HG02981 (cell line): ENCODE measurements around the gene NUDT1.

ENCODE experiments used
- ATAC-seq: cut with Tn5 transposase; IDR thresholded peaks from one replicate; pipeline ENCODE4 v1.9.1; 2021; ENCODE audit warnings: mild to moderate bottlenecking, moderate library complexity; ENCODE audit not compliant: unreplicated experiment

NUDT1 gene

DNA sequence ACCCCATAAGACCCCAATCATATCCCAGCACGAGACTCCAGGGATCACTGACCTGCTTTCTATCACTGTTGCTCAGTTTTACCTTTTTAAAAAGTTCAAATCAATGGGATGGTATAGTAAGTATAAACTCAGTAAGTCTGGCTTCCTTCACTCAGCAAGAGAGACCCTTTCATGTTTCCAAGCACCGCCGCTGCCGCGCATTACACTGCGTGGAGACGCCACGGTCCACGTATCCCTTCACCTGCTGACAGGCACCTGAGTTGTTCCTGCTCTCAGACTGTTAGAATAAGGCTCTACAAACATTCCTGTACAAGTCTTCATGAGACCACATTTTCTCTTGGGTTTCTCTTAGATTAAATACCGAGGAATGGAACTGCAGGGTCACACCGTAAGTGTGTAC is 37.6 kb upstream of the NUDT1 start:
- ATAC-seq = no peak

DNA sequence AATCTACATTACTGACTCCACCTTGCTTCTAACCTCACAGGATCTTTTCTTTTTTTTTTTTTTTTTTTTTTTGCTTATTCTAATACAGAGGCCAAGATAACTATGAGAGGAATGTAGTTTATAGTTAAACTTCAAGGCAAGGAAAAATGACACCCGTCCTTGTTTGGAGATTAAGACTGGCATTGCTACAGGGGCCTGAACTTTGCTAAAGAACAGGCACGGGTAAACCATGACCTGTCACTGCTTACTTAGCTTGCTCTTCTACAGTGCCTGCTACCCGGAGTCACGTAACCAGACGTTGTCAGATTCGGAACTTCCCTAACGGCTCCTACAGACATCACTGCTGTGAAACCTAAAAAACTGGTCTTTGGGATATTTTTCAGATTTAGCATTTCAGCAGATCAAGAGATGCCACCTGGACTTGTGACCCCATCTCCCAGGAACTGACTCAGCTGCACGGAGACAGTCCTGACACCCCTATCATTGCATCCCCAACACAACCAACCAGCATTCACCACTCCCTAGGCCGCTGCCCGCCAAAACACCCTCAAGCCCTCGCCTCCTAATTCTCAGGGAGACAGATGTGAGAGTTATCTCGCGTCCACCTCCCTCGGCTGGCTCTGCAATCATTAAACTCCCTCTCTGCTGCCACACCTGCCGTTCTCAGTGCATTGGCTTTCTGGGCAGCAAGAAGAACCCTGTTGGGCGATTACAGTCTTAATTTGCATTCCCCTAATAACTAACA is 36.8 kb upstream of the NUDT1 start:
- no peak for ATAC-seq

DNA sequence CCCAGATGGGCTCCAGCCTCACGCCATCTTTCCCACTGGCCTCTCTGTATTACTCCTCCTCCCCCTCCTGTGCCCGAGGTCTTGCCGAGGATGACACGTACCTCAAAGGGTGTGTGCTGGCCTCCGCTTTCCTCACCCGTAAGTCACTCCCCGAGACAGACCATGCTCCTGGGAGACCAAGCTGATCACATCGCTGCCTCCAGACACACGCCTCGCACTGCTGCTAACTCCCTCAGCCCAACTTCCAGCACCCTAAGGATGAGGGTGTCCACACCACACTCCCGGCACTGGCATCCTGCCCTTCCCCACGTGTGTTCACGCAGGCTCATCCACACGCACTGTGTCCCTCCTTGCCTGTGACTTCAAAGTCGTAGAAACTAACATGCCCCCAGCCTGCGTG is 33.3 kb upstream of the NUDT1 start:
- ATAC-seq = no peak

DNA sequence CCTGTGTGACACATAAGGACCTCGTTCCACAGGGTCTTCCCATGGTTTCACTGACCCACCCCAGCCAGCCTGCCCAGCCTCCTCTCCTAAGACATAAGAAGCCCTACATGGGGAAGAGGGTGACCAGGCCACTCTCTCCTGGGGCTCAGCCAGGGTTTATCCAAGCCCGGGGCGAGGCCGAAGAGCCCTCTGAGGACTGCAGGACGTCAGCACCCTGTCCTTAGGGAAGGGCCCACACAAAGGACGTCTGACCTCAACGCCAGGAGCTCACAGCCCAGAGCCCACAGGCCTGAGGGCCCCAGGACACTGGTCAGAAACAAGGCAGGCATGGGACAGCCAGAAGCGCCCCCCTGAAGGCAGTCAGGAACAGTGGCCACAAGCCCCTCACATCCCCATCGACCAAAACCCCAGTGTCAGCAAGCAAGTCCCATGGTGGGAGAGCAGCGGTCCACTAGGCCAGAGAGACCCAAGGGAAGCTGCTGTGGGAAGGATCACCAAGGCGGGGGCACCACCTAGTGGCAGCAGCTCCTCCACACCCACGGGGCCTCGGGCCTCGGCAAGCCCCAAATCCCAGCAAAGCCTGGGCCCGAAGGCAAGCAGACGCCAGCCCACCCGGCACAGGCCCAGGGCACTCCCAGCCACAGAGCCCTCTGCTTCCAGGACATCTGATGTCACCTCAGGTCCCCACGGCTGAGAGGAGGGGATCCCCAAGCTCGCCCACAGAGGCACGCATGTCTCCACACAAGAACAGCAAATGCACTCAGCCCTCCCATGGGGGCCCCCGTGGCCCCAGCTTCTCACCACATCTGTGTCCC is 32.7 kb upstream of the NUDT1 start:
- ATAC-seq = peak; percentile 54

DNA sequence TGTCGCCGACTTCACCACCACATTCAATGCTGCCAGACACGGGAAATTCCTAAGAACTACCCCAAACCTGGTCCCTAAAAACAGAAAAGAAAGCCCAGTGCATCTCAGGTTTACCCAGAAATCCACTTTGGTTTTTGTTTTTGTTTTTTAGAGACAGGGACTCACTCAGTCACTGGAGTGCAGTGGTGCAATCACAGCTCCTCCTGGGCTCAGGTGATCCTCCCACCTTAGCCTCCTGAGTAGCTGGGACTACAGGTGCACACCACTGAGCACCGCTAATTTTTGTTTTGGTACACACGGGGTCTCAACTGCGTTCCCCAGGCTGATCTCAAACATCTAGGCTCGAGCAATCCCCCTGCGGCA is 32.1 kb upstream of the NUDT1 start:
- ATAC-seq = no peak

DNA sequence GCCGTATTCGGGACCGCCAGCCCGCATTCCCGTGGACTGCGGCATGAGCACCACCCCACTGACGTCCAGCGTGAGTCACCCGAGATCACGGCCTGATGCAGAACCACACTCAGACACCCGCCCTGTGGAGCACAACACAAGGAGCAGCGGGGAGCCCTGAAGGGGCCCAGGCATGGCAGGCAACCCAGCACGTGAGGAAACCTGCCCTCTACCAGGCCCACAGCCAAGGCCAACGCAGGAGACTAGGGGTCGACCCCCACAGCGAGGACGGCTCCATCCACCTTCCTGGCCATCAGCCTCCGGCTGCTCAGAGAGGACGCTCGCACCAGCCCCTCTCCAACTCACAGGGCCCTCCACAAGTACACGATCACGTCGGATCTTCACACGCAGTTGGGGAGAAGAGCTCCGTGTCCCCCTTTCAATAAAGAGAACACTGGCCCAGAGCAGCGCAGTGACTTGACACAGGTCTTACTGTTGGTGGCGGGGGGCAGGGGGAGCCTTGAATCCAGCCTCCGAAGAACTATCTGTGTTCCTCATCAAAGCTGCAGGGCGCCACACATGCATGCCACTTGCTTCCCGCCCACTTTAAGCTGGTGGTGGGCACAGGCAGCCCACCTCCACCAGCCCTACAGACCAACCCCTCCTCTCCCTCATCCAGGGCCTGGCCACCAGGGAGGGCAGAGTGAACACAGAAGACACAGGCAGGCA is 31.3 kb upstream of the NUDT1 start:
- ATAC-seq = no peak

DNA sequence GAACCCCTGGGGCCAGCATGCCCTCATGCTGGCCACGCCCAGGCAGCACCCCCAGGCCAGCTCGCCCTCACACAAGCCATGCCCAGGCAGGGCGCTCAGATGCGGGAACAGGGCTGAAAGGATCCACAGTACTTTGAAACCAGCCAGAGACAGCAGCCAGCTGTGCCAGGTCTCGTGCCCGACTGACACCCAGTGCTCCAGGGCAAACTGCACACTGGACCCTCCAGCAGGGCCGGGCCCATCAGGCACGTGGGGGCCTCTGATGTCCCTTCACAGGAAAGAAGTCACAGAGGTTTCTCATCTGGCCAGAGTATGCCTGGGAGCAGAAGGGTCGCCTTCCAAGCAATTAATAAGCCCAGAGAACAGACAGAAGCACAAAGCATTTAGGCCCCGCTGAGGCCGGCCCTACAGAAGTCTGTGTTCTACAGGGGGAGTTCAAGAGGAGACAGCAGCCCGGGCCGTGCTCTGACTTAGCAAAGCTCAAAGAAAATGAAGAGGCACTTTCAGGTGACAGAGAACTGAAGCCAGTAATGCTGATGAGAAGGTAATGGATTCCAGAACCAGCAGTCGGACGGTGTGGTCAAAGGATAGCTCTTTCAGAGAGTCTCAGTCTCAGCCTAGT is 30.7 kb upstream of the NUDT1 start:
- no peak for ATAC-seq

DNA sequence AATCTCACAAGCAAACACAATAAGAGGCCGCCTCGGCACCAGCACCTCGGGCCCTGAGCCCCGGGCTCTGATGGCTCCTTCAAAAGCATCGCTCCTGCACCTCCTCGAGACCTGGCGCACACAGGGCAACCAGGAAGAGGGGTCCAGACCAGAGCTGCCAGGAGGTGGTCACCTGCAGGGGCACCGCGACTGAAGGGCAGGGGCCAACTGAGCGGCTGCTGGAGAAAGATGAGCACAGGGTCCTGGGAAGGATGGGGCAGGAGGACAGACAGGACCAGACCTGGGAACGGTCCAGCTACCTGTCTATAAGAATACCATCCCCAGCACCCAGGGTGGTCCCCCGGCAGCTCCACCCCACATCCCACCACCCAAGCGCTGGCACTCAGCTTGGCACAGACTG is 30.1 kb upstream of the NUDT1 start:
- no peak for ATAC-seq

DNA sequence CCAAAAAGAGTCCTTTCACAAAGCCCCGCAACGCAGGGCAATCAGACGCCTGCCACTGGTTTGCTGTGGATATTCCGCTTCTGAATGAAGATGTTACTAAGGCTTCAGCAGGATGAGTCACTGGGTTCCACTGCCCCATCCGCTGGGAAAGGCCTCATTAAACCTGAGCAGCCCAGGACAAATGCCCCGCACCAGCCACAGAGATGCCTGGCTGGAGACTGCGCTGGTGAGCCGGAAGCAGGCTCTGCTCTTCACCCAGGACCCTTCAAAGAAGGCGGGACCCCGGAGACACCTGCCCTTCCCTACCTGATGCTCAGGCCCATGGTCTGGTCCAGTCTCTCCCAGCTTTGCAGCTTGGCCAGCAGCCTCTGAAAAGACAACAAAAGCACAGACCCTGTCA is 29.1 kb upstream of the NUDT1 start:
- no peak for ATAC-seq

DNA sequence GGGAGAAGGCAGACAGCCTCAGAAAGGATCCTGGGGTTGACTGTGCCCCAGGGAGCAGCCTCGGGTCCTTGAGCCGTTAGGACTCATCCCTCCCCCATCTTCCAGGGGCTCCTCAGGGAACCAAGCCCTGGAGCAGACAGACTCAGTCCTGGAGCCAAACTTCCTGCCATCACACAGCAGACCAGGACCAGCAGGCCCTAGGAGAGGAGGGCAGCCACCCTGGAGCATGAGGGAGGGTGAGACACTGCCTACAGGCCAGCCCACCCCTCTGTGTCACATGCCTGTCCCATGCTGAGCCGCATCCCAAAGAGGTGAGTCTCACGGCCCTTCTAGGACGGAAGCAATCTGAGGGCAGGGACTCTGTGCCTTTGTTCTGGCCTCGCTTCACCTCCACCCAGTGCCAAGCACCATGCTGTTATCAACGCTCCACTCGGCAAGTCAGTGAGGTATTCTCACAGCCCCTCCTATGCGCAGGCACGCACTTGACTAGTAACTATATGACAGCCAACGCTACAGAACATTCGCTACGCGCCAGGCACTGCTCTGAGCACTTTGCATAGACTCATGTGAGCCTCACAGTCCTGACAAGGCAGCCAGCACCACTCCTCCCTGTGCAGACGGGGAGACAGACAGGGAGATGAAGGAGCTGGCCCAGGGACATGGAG is 28.3 kb upstream of the NUDT1 start:
- no peak for ATAC-seq

DNA sequence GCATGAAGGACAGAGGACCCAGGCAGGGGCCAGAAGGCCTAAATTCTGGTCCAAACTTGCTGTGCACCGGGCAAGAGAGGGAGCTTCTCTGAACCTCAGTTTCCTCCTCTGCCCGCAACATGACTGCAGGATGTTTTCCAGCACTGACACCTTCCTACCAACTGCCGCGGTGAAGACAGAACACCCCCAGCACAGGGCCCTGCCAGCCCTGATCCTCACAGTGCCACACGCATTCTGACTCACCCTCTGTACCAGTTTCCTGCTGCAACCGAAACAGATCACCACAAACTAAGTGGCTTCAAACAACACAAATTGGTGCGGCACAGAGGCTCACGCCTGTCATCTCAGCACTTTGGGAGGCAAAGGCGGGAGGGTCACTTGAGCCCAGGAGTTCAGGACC is 27.4 kb upstream of the NUDT1 start:
- ATAC-seq = no peak

DNA sequence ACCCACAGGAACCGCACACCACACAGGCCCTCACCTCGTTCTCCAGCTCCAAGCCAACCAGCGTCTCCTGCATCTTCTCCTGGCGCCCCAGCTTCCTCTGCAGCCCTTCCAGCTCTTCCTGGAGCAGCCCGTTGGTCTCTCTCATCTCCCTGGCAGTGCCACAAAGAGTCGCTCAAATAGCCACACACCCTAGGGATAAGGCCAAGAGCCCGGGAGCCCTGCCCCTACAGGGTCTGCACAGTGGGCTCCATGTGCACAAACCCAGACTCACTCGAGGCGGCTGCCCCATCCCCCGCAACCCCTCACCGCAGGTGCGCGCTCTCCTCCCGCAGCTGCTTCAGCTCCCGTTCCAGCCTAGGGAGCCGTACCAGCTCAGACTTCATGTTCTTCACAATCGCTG is 26.2 kb upstream of the NUDT1 start:
- ATAC-seq = no peak

DNA sequence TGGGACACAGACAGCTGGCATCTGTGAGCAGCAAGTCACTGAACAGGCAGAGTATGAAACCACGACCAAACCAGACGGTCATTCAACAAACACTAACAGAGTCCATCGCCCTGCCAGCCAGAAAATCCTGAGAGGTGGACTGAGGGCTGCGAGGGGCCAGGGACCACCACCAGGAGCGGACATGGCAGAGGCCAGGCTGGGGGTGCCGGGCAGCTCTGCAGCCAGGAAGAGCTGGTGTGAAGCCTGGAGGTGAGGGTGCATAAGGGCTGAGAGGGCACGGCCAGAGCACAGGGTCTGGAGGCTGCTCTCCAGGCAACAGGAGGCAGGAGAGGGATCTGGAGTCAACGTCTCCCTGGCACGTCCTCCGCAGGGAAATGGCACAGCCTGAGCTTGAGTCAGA is 24.8 kb upstream of the NUDT1 start:
- no peak for ATAC-seq

DNA sequence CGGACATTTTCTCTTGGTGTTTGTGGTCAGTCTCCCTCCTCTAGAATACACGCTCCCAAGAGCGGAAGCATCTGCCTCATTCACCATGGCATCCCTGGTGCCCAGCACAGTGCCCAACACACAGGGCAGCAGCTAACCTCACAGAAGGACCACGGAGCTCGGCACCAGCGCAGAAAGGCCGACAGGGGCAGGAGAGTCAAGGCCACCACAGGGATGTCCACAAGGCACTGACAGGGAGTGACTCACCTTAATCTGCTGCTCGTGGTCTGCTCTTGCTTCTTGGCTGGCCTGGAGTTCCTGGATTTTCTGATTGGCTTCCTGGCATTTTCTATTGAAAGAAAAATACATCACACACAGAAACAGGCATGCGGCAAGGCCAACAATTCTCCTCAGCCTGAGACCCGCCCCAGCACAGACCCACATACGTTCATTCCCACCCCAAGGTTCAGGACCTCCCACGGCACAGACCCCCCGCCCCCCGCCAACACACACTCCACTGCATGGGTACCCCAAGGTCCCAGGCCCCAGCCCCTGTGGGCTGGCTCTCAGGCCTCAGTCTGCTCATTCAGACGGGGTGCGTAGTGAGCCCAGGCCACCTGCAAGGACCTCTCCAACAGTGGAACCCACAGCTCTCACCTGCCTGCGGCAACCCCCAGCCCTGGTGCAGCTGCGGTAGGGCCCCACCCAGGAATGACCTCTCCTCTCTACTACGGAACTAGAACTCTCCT is 24.1 kb upstream of the NUDT1 start:
- no peak for ATAC-seq

DNA sequence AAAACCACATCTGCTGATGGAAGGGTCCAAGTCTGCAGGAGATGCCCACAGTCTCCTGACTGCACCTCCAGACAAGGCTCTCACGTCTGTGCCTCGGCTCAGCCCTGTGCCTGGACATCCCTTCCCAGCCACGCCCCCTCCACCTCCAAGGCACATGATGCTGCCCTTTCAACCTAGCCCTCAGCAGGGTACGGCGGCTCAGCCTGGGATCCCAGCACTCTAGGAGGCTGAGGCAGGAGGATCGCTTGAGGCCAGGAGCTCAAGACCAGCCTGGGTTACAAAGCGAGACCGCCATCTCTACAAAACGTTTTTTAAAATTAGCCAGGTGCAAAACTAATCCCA is 23.6 kb upstream of the NUDT1 start:
- no peak for ATAC-seq

DNA sequence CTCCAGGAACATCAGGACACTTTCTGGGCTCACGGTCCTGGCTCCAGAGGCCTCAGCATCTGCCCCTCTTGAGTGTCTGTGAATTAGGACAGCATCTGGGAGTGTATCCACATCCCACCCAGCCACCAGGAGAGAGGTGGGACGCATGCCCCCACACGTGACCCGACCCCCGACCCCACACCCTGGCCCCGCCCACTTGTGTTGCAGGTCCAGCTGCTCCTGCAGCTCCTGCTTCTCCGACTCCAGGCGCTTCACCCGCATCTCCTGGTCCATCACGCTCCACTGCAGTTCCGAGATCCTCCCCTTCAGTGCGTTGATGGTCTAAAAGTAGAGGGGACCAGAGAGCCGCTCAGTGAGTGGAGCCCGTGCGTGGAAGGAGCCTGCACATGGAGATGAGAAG is 22.9 kb upstream of the NUDT1 start:
- no peak for ATAC-seq

DNA sequence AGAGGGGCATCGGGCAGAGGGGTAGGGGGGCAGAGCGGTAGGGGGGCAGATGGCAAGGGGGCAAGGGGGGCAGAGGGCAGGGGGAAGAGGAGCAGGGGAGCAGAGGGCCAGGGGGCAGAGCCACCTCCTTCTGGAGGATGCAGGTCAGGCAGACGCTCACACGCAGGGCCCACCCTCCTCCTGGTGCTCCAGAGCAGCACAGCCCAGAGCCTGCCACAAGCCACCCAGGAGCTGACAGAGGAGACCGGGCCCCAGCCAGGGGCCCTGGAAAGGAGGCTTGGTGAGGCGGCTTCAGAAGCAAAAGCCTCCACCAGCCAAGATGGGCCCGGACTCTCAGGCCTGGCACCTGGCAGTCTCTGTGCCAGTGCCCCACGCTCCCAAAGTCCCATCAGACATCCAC is 22.4 kb upstream of the NUDT1 start:
- ATAC-seq = no peak

DNA sequence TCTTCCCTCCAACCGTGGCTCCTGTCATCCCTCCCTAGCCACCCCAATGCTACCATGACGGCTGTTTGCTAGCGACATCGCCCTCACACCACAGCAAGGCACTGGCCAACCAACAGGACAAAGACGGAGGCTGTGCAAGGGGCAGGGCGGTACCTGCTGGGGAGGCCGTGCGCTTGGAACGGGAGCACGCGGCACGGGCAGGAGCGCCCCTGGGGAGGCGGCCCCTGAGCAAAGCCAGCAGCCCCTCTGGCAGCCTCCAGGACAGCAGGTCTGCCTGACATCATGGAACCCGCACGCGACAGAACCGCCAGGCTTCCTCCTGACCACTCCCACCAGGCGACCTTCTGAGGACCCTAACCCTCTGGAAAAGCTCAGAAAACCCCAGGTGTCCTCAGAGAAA is 22.0 kb upstream of the NUDT1 start:
- ATAC-seq = no peak

DNA sequence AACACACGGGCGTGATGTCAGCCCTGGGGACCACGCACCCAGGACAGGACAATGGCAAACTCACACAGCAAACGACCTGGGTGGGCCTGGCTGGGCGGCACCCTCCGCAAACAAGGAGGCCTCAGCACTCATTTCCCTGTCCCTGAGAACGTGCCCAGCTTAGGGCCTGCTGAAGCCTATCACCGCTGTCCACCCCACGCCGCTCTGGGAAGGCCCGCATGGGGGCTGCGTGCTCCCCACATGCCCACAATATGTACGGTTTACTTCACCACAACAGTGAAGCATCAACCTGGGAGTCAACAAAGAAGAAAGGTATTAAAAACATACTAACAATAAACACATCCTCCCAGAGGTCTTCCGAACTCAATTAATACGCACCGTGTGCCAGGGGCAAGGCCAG is 21.5 kb upstream of the NUDT1 start:
- no peak for ATAC-seq

DNA sequence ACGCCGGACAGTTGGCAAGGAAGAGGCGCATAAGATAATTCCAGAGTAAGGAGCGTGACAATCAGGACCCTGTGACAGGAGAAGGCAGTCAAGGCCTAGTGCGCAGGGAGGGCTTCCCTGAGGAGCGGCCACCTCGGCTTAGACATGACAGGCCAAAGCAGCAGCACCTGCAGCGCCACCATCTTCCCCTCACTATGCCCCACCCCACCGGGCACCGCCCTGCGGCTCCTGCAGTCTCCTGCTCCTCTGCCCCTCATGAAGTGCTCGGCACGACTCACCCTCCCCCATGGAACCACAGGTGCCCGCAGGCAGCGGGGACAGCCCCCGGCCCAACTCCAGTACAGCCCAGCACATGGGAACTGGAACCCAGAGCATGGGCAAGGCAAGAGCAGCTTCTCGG is 21.1 kb upstream of the NUDT1 start:
- no peak for ATAC-seq

DNA sequence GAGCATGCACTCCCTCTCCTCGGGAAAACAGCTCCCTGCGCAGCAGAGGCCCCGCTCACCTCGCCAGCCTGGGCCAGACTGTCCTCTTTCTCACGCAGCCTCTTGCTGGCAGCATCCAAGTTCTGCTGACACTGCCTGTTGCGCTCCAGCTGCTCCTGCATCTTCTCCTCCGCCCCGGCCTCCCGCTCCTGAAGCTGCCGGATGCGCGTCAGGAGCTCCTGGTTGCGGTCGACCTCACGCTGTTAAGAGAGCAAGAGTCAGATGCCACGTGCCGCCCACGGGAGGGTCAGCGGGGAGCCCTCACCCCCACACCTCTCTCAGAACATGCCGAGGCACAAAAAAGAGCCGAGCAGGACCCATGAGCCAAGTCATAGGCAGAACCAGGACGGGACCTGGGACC is 19.5 kb upstream of the NUDT1 start:
- ATAC-seq = no peak
